ENCODE data around the gene PHLDB2.

The PHLDB2 gene

GRCh38 chr3:111968319-111969054 lies 109.4 kb downstream of the PHLDB2 start:
- no peak for DNase-seq

GRCh38 chr3:111970376-111970775 lies 111.3 kb downstream of the PHLDB2 start:
- no peak for DNase-seq

- no peak for DNase-seq
Observed at GRCh38 chr3:111971533-111972130, 112.6 kb downstream of the PHLDB2 start.

GRCh38 chr3:111972891-111973290 lies 113.8 kb downstream of the PHLDB2 start:
- no peak for DNase-seq

- DNase-seq, result no peak
Observed at GRCh38 chr3:111975131-111975530, 116.1 kb downstream of the PHLDB2 start.

GRCh38 chr3:111976254-111976653 lies 117.2 kb downstream of the PHLDB2 start:
- DNase-seq, result no peak

GRCh38 chr3:111978583-111979433 lies 119.7 kb downstream of the PHLDB2 start, which contains the start of gene ABHD10:
Gene ABHD10, plus strand, starts transcription at chr3:111979026. Its CDS starts 36 bp downstream, at chr3:111979062.
- DNase-seq, result peak; percentile 98

- peak; percentile 68 for DNase-seq
Observed at GRCh38 chr3:111979434-111980038, 120.5 kb downstream of the PHLDB2 start.

- no peak for DNase-seq
Observed at GRCh38 chr3:111980716-111981456, 121.8 kb downstream of the PHLDB2 start.

- DNase-seq, result no peak
Observed at GRCh38 chr3:111981457-111981763, 122.3 kb downstream of the PHLDB2 start.

- DNase-seq, result no peak
Observed at GRCh38 chr3:111984636-111985298, 125.7 kb downstream of the PHLDB2 start.

- DNase-seq, result no peak
Observed at GRCh38 chr3:111986800-111987199, 127.7 kb downstream of the PHLDB2 start.

- DNase-seq, result peak; percentile 83
Observed at GRCh38 chr3:111989061-111989678, 130.1 kb downstream of the PHLDB2 start.

GRCh38 chr3:111993038-111993437 lies 134.0 kb downstream of the PHLDB2 start:
- no peak for DNase-seq

- DNase-seq, result peak; percentile 29
Observed at GRCh38 chr3:111998636-111999483, 139.8 kb downstream of the PHLDB2 start, which contains the start of gene TAGLN3. Gene TAGLN3, plus strand, starts transcription at chr3:111998922. Its CDS starts 501 bp downstream, at chr3:111999423.

GRCh38 chr3:111999484-112000324 lies 140.6 kb downstream of the PHLDB2 start:
- no peak for DNase-seq

- no peak for DNase-seq
Observed at GRCh38 chr3:112000367-112000771, 141.3 kb downstream of the PHLDB2 start.

GRCh38 chr3:112000966-112001365 lies 141.9 kb downstream of the PHLDB2 start:
- DNase-seq, result no peak

- no peak for DNase-seq
Observed at GRCh38 chr3:112001526-112001925, 142.5 kb downstream of the PHLDB2 start.

All from hematopoietic multipotent progenitor cell treated with erythropoietin and hydrocortisone succinate and interleukin-3 and kit ligand, for 6 days (in vitro differentiated cells).